ENCODE data around the gene SPATA20.

Gene SPATA20

GRCh38 chr17:50572541-50572940 lies 25.6 kb downstream of the SPATA20 start:
- H3K27ac ChIP-seq = no peak overlapping the region
- TF ChIP-seq ZFX (IDR thresholded peaks at IDR 0.05) = no peak
- TF ChIP-seq CTCF (conservative IDR thresholded peaks at IDR 0.05) = no peak

- no peak overlapping the region for H3K27ac ChIP-seq
- no peak for TF ChIP-seq ZFX (IDR thresholded peaks at IDR 0.05)
- TF ChIP-seq CTCF (conservative IDR thresholded peaks at IDR 0.05) = no peak
Observed at GRCh38 chr17:50573866-50574611, 27.1 kb downstream of the SPATA20 start.

- H3K27ac ChIP-seq = no peak overlapping the region
- no peak for TF ChIP-seq ZFX (IDR thresholded peaks at IDR 0.05)
- TF ChIP-seq CTCF (conservative IDR thresholded peaks at IDR 0.05) = no peak
Observed at GRCh38 chr17:50575581-50576210, 28.7 kb downstream of the SPATA20 start.

- H3K27ac ChIP-seq = no peak overlapping the region
- TF ChIP-seq CTCF (conservative IDR thresholded peaks at IDR 0.05) (no peak), ZFX (IDR thresholded peaks at IDR 0.05) (no peak)
Observed at GRCh38 chr17:50576864-50577263, 29.9 kb downstream of the SPATA20 start.

GRCh38 chr17:50577451-50577954 lies 30.5 kb downstream of the SPATA20 start:
- H3K27ac ChIP-seq = no peak overlapping the region

GRCh38 chr17:50578173-50578572 lies 31.2 kb downstream of the SPATA20 start:
- TF ChIP-seq CTCF (conservative IDR thresholded peaks at IDR 0.05) (no peak), ZFX (IDR thresholded peaks at IDR 0.05) (no peak)
- H3K27ac ChIP-seq = no peak overlapping the region

More at GRCh38 chr17:50577451-50577954, 30.5 kb downstream of the SPATA20 start:
- TF ChIP-seq ZFX (IDR thresholded peaks at IDR 0.05) (no peak), CTCF (conservative IDR thresholded peaks at IDR 0.05) (no peak)

- no peak overlapping the region for H3K27ac ChIP-seq
- TF ChIP-seq ZFX (IDR thresholded peaks at IDR 0.05) (no peak), CTCF (conservative IDR thresholded peaks at IDR 0.05) (no peak)
Observed at GRCh38 chr17:50579399-50579798, 32.4 kb downstream of the SPATA20 start.
